K562 (cell line): ENCODE measurements around the gene LRRC14B. TPM values are rescaled to one million over a fixed set of nuclear protein-coding genes. Genes with fewer than 3 reads are reported as not detected.

ENCODE experiments used
- ATAC-seq: fragments of 200-7000 bp; cut with Tn5 transposase; 3 replicates; pipeline ENCODE4 v1.9.1; 2020; ENCODE audit warnings: moderate library complexity
- BruUV-seq: library from RNA; stranded (reverse); fragments of 400-500 nt; replicated peaks from 2 replicates; lab custom pipeline; 2021; lab: Mats Ljungman, UMichigan
- CTCF ChIA-PET: fragments of 300-600 bp; formaldehyde crosslinking; extraction: SDS; loops from one replicate; lab custom pipeline; 2021; ENCODE audit warnings: low intra/inter-chr PET ratio; lab: Yijun Ruan, JAX
- POLR2A ChIA-PET: fragments of 300-600, 350-650 bp; sonication (Branson Sonifier 250); formaldehyde crosslinking; extraction: SDS; loops from one replicate; lab custom pipeline; 2021; ENCODE audit warnings: antibody characterized with exemption, inconsistent platforms; lab: Yijun Ruan, JAX
- DNase-seq, 4 experiments: peaks; one replicate each; pipeline versions ENCODE4 v3.0.0 to v3.0.0-alpha.2; 2011 to 2018; ENCODE audit warnings: low spot score in 3 of 4, mixed read lengths in 3 of 4; ENCODE audit errors: extremely low read depth in 1 of 4
- FAIRE-seq: peaks from 2 replicates; lab custom pipeline; 2011; peaks lifted over from hg19 to GRCh38; lab: Jason Lieb, UNC
- H2AFZ ChIP-seq: 2 replicates; pipeline ENCODE4 v1.6.0; 2011; ENCODE audit warnings: low read depth, low read length, control low read depth, inconsistent platforms
- H3K27ac ChIP-seq: fragments of 200-600 bp; 3 replicates; pipeline ENCODE4 v1.8.0; 2011; ENCODE audit warnings: low read depth, mild to moderate bottlenecking, control low read depth, inconsistent platforms, low read length, moderate library complexity, mixed read lengths; ENCODE audit errors: extremely low read depth
- H3K27me3 ChIP-seq, 2 experiments: fragments of 300-600 bp in 1 of 2; 2 replicates in 1 of 2; 3 replicates in 1 of 2; pipeline versions ENCODE4 v1.6.0 to v1.8.0; 2011; ENCODE audit warnings: inconsistent platforms in 2 of 2, low read length in 2 of 2, mild to moderate bottlenecking in 1 of 2, mixed read lengths in 1 of 2, moderate library complexity in 1 of 2; ENCODE audit not compliant: control insufficient read depth in 2 of 2, insufficient read depth in 2 of 2
- H3K36me3 ChIP-seq: fragments of 300-600 bp; 3 replicates; pipeline ENCODE4 v1.8.0; 2011; ENCODE audit warnings: mild to moderate bottlenecking, low read length, inconsistent platforms; ENCODE audit not compliant: control insufficient read depth, insufficient read depth
- H3K4me1 ChIP-seq, 2 experiments: fragments of 200-600 bp in 1 of 2; replicated peaks in 1 of 2; 2 replicates in 1 of 2; 3 replicates in 1 of 2; pipeline versions ENCODE4 v1.5.1 to v1.8.0; 2011; ENCODE audit warnings: inconsistent platforms in 2 of 2, low read length in 2 of 2, mild to moderate bottlenecking in 1 of 2, mixed read lengths in 1 of 2, moderate library complexity in 1 of 2; ENCODE audit not compliant: control insufficient read depth in 2 of 2, insufficient read depth in 2 of 2
- H3K4me2 ChIP-seq: 2 replicates; pipeline ENCODE4 v1.6.1; 2011; ENCODE audit warnings: low read length, control low read depth, inconsistent platforms, mixed read lengths; ENCODE audit not compliant: insufficient read depth
- H3K4me3 ChIP-seq: fragments of 200-600 bp; sonication (generic), shearing (Covaris generic); 2 replicates; pipeline ENCODE4 v1.5.1; 2016; ENCODE audit warnings: control low read depth, inconsistent platforms
- H3K79me2 ChIP-seq: fragments of 200-600 bp; 3 replicates; pipeline ENCODE4 v1.8.0; 2011; ENCODE audit warnings: low read length, inconsistent platforms; ENCODE audit not compliant: control insufficient read depth, insufficient read depth
- H3K9ac ChIP-seq, 2 experiments: 2 replicates each; pipeline versions ENCODE4 v1.6.0 to v1.6.1; 2011; ENCODE audit warnings: low read depth in 2 of 2, low read length in 2 of 2, control low read depth in 1 of 2, inconsistent platforms in 1 of 2, mild to moderate bottlenecking in 1 of 2, mixed read lengths in 1 of 2; ENCODE audit not compliant: insufficient read depth in 1 of 2
- H3K9me1 ChIP-seq: one replicate; pipeline ENCODE4 v1.6.0; 2011; ENCODE audit warnings: inconsistent platforms, mild to moderate bottlenecking, low read length, moderate library complexity; ENCODE audit not compliant: control insufficient read depth, insufficient read depth
- H3K9me3 ChIP-seq: replicated peaks from 2 replicates; pipeline ENCODE4 v1.5.1; 2011; ENCODE audit warnings: low read depth, low read length, inconsistent platforms; ENCODE audit not compliant: control insufficient read depth, insufficient read depth
- H4K20me1 ChIP-seq: replicated peaks from 2 replicates; pipeline ENCODE4 v1.6.1; 2011; ENCODE audit warnings: low read length, inconsistent platforms, mixed read lengths; ENCODE audit not compliant: control insufficient read depth, insufficient read depth
- BDP1 ChIP-seq: IDR thresholded peaks from 3 replicates; pipeline ENCODE4 v1.6.1; 2011; ENCODE audit not compliant: insufficient read length, insufficient read depth
- CHD2 ChIP-seq: IDR thresholded peaks from 2 replicates; pipeline ENCODE4 v1.6.1; 2011; ENCODE audit warnings: low read depth, low read length
- ETS2 ChIP-seq: IDR thresholded peaks from 2 replicates; pipeline ENCODE4 v1.6.1; 2016; ENCODE audit warnings: borderline replicate concordance, missing genetic modification characterization, mild to moderate bottlenecking, moderate library complexity, missing compliant biosample characterization; ENCODE audit not compliant: poor library complexity, severe bottlenecking
- GTF2A2 ChIP-seq: IDR thresholded peaks from 2 replicates; pipeline ENCODE4 v1.6.1; 2016; ENCODE audit warnings: mild to moderate bottlenecking, missing genetic modification characterization, missing compliant biosample characterization
- KHSRP ChIP-seq: fragments of 450-650 bp; IDR thresholded peaks from 2 replicates; pipeline ENCODE4 v1.6.1; 2017
- MIER1 ChIP-seq: fragments of 450-650 bp; IDR thresholded peaks from 2 replicates; pipeline ENCODE4 v1.6.1; 2016; ENCODE audit warnings: antibody characterized with exemption, mild to moderate bottlenecking, low read depth
- PTBP1 ChIP-seq: fragments of 200-400 bp; formaldehyde crosslinking; IDR thresholded peaks from 2 replicates; pipeline ENCODE4 v1.6.1; 2017; ENCODE audit warnings: low read depth, low read length
- RHOXF2B ChIP-seq: fragments of 250-450 bp; sonication (Bioruptor Pico); conservative IDR thresholded peaks from 2 replicates; pipeline ENCODE4 v1.5.1; 2021
- RUNX1 ChIP-seq: sonication (generic); IDR thresholded peaks from 2 replicates; pipeline ENCODE4 v1.6.1; 2016; ENCODE audit warnings: antibody characterized with exemption, low read depth
- ZC3H11A ChIP-seq: IDR thresholded peaks from 2 replicates; pipeline ENCODE4 v1.6.1; 2012; ENCODE audit warnings: low read depth, low read length, improper control_type of control experiment
- ZNF146 ChIP-seq: IDR thresholded peaks from one replicate; pipeline ENCODE4 v1.6.1; 2018; ENCODE audit warnings: missing compliant biosample characterization; ENCODE audit not compliant: unreplicated experiment
- ZNF449 ChIP-seq: fragments of 250-450 bp; sonication (Bioruptor Pico); IDR thresholded peaks from 2 replicates; pipeline ENCODE4 v1.8.0; 2022; ENCODE audit warnings: moderate library complexity, mild to moderate bottlenecking, inconsistent platforms
- ZNF551 ChIP-seq: fragments of 250-450 bp; sonication (Bioruptor Pico); IDR thresholded peaks from 2 replicates; pipeline ENCODE4 v1.5.0; 2021; ENCODE audit warnings: mild to moderate bottlenecking, moderate library complexity
- WGBS: fragments of 100-300 bp; shearing (Covaris generic); methylation state at CpG from one replicate; pipeline ENCODE4 v1.1.6; 2016; ENCODE audit warnings: low coverage, mixed read lengths; ENCODE audit not compliant: insufficient coverage; ENCODE audit errors: missing lambda C conversion rate; 5-methylcytosine and 5-hydroxymethylcytosine counted together
- in situ Hi-C: fragments of 300-500 bp; cut with MboI; formaldehyde crosslinking; loops from 4 replicates; pipeline ENCODE4 v1.15.0; 2018; ENCODE audit warnings: inconsistent platforms, mixed read lengths
- intact Hi-C: fragments of 100-400 bp; cut with micrococcal nuclease; formaldehyde crosslinking; loops from 2 replicates; pipeline ENCODE4 v1.14.2; 2022
- polyA plus RNA-seq, 8 experiments: library from polyadenylated mRNA; depleted of rRNA in 4 of 8; stranded (reverse) in 5 of 8; unstranded in 3 of 8; fragments of >200 nt; fragmentation: Nextera tagmentation in 2 of 8; fragmentation: Illumina TruSeq in 1 of 8; extraction: Ambion mirVana in 2 of 8; extraction: Trizol in 1 of 8; gene quantifications; 2 replicates each; pipeline versions ENCODE4 v1.2.1 to v1.2.3, GENCODE V29; 2011 to 2014; ENCODE audit warnings: inconsistent platforms in 1 of 8, missing spikeins in 1 of 8
- total RNA-seq, 7 experiments: library from RNA; depleted of rRNA in 6 of 7; stranded (reverse); fragments of >200 nt in 6 of 7; fragmentation: Illumina TruSeq in 2 of 7; extraction: Trizol in 2 of 7; gene quantifications; 2 replicates each; pipeline versions ENCODE4 v1.2.1 to v1.2.3, GENCODE V29; 2011 to 2021; ENCODE audit warnings: low replicate concordance in 1 of 7

The LRRC14B gene
- total and polyA plus RNA-seq, 9 of the 15 experiments (the other 6 are each of a cell fraction or from before 2014, with no cell fraction given) = not detected

GRCh38 chr5:153256-153655 lies 38.0 kb upstream of the LRRC14B start:
- intact Hi-C loops = no loop called here
- TF ChIP-seq ZNF146 (no peak), CHD2 (no peak), ZC3H11A (no peak), BDP1 (no peak), PTBP1 (no peak), KHSRP (no peak), RHOXF2B (CRISPR knock-in tag) (no peak), ETS2 (no peak), RUNX1 (no peak), ZNF449 (CRISPR knock-in tag) (no peak), ZNF551 (CRISPR knock-in tag) (no peak), MIER1 (no peak), GTF2A2 (tag) (no peak)
- Histone ChIP-seq H3K27me3 (peaks cover 28 to 50% of the 10 kb centered on the region in 2 experiments; a peak in 4 of 5 replicates), H3K4me2 (no peak overlapping the region), H3K4me1 (peaks cover 0 to 2% of the 10 kb centered on the region in 2 experiments; a peak in 1 of 5 replicates), H3K9me1 (no peaks in the 10 kb centered on the region), H3K27ac (no peak overlapping the region), H3K9ac (no peak overlapping the region), H3K79me2 (no peaks in the 10 kb centered on the region), H4K20me1 (peaks cover 7% of the 10 kb centered on the region; the same call in 1 of the 2 replicates), H3K4me3 (no peak overlapping the region), H3K9me3 (no peaks in the 10 kb centered on the region), H3K36me3 (no peaks in the 10 kb centered on the region), H2AFZ (no peak overlapping the region)
- DNase-seq = no peak
- BruUV-seq = no TSS peak
- ChIA-PET POLR2A (interaction anchor here (0.6 to 1.6 kb wide), 3 partner anchors 16 to 598 kb away, joined by 3 to 4 read pairs (median 3); partner anchors contain the start of gene LRRC14B), CTCF (no interaction called here)
- no peak for ATAC-seq
- WGBS = 0% methylated on average over 8 of the region's 8 CpGs
- no peak for FAIRE-seq
- in situ Hi-C loops = no loop called here
